CD14-positive monocyte (primary cell): ENCODE data around the gene COL27A1. TPM values are rescaled to one million over a fixed set of nuclear protein-coding genes. Genes with fewer than 3 reads are reported as not detected.

Experiments used
- DNase-seq, 3 donors: peaks; one replicate each; pipeline ENCODE4 v3.0.0-alpha.2; 2011 to 2022
- H2AFZ ChIP-seq: 2 replicates; pipeline ENCODE4 v1.6.0; 2012; ENCODE audit warnings: mild to moderate bottlenecking, low read depth, low read length, inconsistent platforms; ENCODE audit not compliant: insufficient read depth, poor library complexity, severe bottlenecking
- H3K27ac ChIP-seq, 2 donors: 1 replicate in 1 of 2; 2 replicates in 1 of 2; pipeline ENCODE4 v1.5.1; 2012 to 2013; ENCODE audit warnings: low read length in 2 of 2, control low read depth in 1 of 2, inconsistent platforms in 1 of 2, low read depth in 1 of 2, mild to moderate bottlenecking in 1 of 2
- H3K27me3 ChIP-seq, 2 donors: one replicate each; pipeline versions ENCODE4 v1.6.0 to v1.6.1; 2011 to 2013; ENCODE audit warnings: low read length in 2 of 2; ENCODE audit not compliant: control insufficient read depth in 2 of 2, insufficient read depth in 2 of 2
- H3K36me3 ChIP-seq, 2 donors: replicated peaks in 1 of 2; 1 replicate in 1 of 2; 2 replicates in 1 of 2; pipeline versions ENCODE4 v1.5.1 to v1.6.1; 2012 to 2013; ENCODE audit warnings: low read length in 2 of 2, control low read depth in 1 of 2, inconsistent platforms in 1 of 2, mild to moderate bottlenecking in 1 of 2; ENCODE audit not compliant: insufficient read depth in 2 of 2, control insufficient read depth in 1 of 2
- H3K4me1 ChIP-seq, 2 donors: 1 replicate in 1 of 2; 2 replicates in 1 of 2; pipeline versions ENCODE4 v1.5.1 to v1.6.1; 2012 to 2013; ENCODE audit warnings: low read length in 2 of 2, control low read depth in 1 of 2, inconsistent platforms in 1 of 2, mild to moderate bottlenecking in 1 of 2, moderate library complexity in 1 of 2; ENCODE audit not compliant: insufficient read depth in 2 of 2, control insufficient read depth in 1 of 2
- H3K4me2 ChIP-seq: replicated peaks from 2 replicates; pipeline ENCODE3; 2012; ENCODE audit warnings: low read length, moderate library complexity, mild to moderate bottlenecking; ENCODE audit not compliant: poor library complexity, severe bottlenecking; ENCODE audit errors: extremely low read depth
- H3K4me3 ChIP-seq, 3 experiments: fragments of 200-600 bp in 1 of 3; sonication (generic) in 1 of 3; replicated peaks in 1 of 3; 1 replicate in 2 of 3; 2 replicates in 1 of 3; pipeline ENCODE4 v1.5.1; 2011 to 2013; ENCODE audit warnings: low read length in 3 of 3, mild to moderate bottlenecking in 3 of 3, control low read depth in 2 of 3, low read depth in 2 of 3, inconsistent platforms in 1 of 3, moderate library complexity in 1 of 3
- H3K79me2 ChIP-seq: 2 replicates; pipeline ENCODE4 v1.6.0; 2012; ENCODE audit warnings: mild to moderate bottlenecking, control low read depth, inconsistent platforms, low read length, moderate library complexity; ENCODE audit not compliant: insufficient read depth
- H3K9ac ChIP-seq: 2 replicates; pipeline ENCODE4 v1.6.0; 2017; ENCODE audit warnings: low read length, mild to moderate bottlenecking; ENCODE audit not compliant: insufficient read depth, poor library complexity, severe bottlenecking
- H3K9me3 ChIP-seq, 2 donors: replicated peaks in 1 of 2; 1 replicate in 1 of 2; 2 replicates in 1 of 2; pipeline versions ENCODE4 v1.5.1 to v1.6.1; 2012 to 2013; ENCODE audit warnings: low read length in 2 of 2, control low read depth in 1 of 2; ENCODE audit not compliant: control insufficient read depth in 1 of 2, insufficient read depth in 1 of 2
- H4K20me1 ChIP-seq: 2 replicates; pipeline ENCODE4 v1.6.0; 2012; ENCODE audit warnings: mild to moderate bottlenecking, low read length, control low read depth, moderate library complexity; ENCODE audit not compliant: insufficient read depth
- H3K27ac Mint-ChIP-seq, 7 donors: one replicate each; pipeline ENCODE4 v1.8.0; 2020; ENCODE audit warnings: mild to moderate bottlenecking in 7 of 7, mixed read lengths in 7 of 7, moderate library complexity in 6 of 7, inconsistent platforms in 2 of 7
- H3K27me3 Mint-ChIP-seq, 3 donors: one replicate each; pipeline ENCODE4 v1.8.0; 2021 to 2022; ENCODE audit warnings: low read depth in 3 of 3, mild to moderate bottlenecking in 3 of 3, mixed read lengths in 3 of 3, moderate library complexity in 3 of 3, inconsistent platforms in 1 of 3
- H3K36me3 Mint-ChIP-seq, 2 donors: one replicate each; pipeline ENCODE4 v1.8.0; 2020; ENCODE audit warnings: mixed read lengths in 2 of 2, inconsistent platforms in 1 of 2, mild to moderate bottlenecking in 1 of 2
- H3K4me1 Mint-ChIP-seq: one replicate; pipeline ENCODE4 v1.8.0; 2020; ENCODE audit warnings: mild to moderate bottlenecking, mixed read lengths
- H3K4me3 Mint-ChIP-seq, 2 donors: one replicate each; pipeline ENCODE4 v1.8.0; 2020; ENCODE audit warnings: mild to moderate bottlenecking in 2 of 2, mixed read lengths in 2 of 2, moderate library complexity in 1 of 2
- H3K9me3 Mint-ChIP-seq, 7 donors: one replicate each; pipeline ENCODE4 v1.8.0; 2020 to 2022; ENCODE audit warnings: mixed read lengths in 7 of 7, mild to moderate bottlenecking in 6 of 7, moderate library complexity in 6 of 7, inconsistent platforms in 2 of 7
- WGBS: methylation state at CpG from one replicate; pipeline ENCODE4 v1.1.5; 2013; ENCODE audit warnings: missing lambda C conversion rate; ENCODE audit not compliant: insufficient coverage; 5-methylcytosine and 5-hydroxymethylcytosine counted together
- intact Hi-C, 2 donors: fragments of 100-400 bp; cut with micrococcal nuclease; formaldehyde crosslinking; loops; one replicate each; pipeline versions ENCODE4 v1.15.0 to v1.15.1; 2023
- polyA plus RNA-seq, 3 donors: library from polyadenylated mRNA; depleted of rRNA in 1 of 3; unstranded in 2 of 3; stranded (reverse) in 1 of 3; fragments of 300-500 nt in 2 of 3; fragments of >200 nt in 1 of 3; fragmentation: Illumina TruSeq in 2 of 3; gene quantifications; 1 replicate in 2 of 3; 2 replicates in 1 of 3; pipeline ENCODE4 v1.2.3, GENCODE V29; 2012 to 2021
- TF ChIP-seq, protein P1 (sequence below): fragments of 200-600 bp; IDR thresholded peaks from one replicate; pipeline ENCODE4 v1.8.0; 2022; ENCODE audit warnings: antibody characterized with exemption, mild to moderate bottlenecking

Gene COL27A1
- polyA plus RNA-seq, 3 donors, result 0.03 TPM; not detected in 2

DNA sequence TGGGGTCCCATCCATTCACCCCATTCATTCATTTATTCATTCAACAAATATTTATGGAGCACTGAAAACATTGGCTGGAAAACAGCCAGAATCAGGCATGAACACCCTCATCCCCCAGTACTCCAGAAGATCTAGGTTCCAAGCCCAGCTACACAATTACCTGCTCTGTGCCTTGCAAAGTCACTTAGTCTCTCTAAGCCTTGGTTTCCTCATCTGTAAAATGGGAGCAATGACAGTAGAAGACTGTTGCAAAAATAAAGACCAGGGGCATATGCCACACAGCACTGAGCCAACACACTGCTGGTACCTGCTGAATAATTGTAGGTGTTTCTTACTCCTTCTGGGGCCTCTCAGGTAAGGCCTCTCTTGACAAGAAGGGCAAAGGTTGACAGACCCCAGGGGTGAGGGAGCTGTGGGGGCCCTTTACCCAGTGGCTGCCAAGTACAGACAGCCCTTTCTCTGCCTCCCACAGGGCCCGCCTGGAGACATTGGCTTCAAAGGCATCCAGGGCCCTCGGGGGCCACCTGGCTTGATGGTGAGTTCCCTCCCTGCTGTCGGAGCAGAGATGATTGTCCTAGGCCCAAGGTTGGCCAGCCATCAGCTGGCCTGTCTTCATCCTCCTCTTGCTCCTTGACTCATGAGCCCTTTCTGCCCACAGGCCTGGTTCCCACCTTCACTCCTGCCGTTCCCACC, 145.0 kb downstream of the COL27A1 start:
- H3K79me2 ChIP-seq, result no peaks in the 10 kb centered on the region
- Mint-ChIP-seq H3K4me3 (no peak overlapping the region), H3K4me1 (no peaks in the 10 kb centered on the region), H3K27me3 (peaks cover 0 to 7% (median 2%) of the 10 kb centered on the region in 3 donors), H3K27ac (no peak overlapping the region), H3K36me3 (no peaks in the 10 kb centered on the region), H3K9me3 (peaks cover 3 to 16% (median 13%) of the 10 kb centered on the region in 7 donors)
- no peak overlapping the region for H3K27ac ChIP-seq
- intact Hi-C loops, result loop anchor here in 1 of 2 donors (5.0 kb wide), 1 partner anchor 143 kb away; the partner anchor contains the start of gene COL27A1
- H4K20me1 ChIP-seq, result no peaks in the 10 kb centered on the region
- no peak overlapping the region for H3K9ac ChIP-seq
- no peaks in the 10 kb centered on the region for H3K27me3 ChIP-seq
- WGBS, result 91% methylated on average over 4 of the region's 4 CpGs
- TF ChIP-seq, protein P1, sequence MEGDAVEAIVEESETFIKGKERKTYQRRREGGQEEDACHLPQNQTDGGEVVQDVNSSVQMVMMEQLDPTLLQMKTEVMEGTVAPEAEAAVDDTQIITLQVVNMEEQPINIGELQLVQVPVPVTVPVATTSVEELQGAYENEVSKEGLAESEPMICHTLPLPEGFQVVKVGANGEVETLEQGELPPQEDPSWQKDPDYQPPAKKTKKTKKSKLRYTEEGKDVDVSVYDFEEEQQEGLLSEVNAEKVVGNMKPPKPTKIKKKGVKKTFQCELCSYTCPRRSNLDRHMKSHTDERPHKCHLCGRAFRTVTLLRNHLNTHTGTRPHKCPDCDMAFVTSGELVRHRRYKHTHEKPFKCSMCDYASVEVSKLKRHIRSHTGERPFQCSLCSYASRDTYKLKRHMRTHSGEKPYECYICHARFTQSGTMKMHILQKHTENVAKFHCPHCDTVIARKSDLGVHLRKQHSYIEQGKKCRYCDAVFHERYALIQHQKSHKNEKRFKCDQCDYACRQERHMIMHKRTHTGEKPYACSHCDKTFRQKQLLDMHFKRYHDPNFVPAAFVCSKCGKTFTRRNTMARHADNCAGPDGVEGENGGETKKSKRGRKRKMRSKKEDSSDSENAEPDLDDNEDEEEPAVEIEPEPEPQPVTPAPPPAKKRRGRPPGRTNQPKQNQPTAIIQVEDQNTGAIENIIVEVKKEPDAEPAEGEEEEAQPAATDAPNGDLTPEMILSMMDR, result no peak
- H2AFZ ChIP-seq, result no peak overlapping the region
- H3K4me2 ChIP-seq, result no peak overlapping the region
- H3K9me3 ChIP-seq, result peaks cover under 1 to 5% of the 10 kb centered on the region in 2 donors
- H3K4me3 ChIP-seq, result no peak overlapping the region
- DNase-seq, result no peak
- no peaks in the 10 kb centered on the region for H3K4me1 ChIP-seq
- no peaks in the 10 kb centered on the region for H3K36me3 ChIP-seq

DNA sequence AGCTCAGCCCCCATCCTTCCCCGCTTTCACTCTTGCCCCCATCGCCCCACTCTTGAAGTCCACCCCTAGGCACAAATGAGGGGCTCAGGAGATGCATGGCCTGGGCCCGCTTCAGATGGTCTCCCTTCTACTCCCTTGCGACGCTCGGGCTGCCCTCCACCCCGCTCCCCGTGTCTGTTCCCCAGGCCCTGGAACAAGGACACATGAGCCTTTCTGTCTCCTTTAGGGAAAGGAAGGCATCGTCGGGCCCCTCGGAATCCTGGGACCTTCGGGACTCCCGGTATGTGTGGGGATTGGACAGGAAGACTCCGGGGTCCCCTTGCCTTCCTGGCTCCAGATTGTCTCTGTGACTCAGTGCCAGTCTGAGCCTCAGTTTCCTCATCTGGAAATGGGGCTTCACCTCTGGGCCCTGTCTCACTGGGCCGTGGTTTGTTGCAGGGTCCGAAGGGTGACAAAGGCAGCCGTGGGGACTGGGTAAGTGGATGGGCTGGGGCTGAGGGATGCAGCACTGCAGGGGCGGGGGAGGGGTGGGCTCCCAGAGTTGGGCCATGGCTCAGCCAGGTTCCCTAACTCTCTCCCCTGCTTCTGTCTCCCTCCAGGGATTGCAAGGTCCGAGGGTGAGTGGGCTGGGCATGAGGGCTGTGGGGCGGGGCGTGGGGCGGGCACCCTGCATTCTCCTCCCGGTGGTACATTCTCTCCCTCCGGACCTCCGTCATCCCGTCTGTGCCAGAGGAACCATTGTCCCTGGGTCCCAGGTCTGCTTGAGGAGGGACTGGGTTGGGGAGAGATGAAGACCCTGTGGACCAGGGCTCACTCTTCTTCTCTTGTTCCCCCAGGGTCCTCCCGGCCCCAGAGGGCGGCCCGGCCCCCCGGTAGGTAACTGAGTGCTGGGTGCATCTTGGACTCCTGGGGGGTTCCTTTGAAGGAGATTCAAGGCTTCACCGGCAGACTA, 145.8 kb downstream of the COL27A1 start:
- TF ChIP-seq, protein P1, result no peak
- Mint-ChIP-seq H3K9me3 (peaks cover 0 to 8% (median 7%) of the 10 kb centered on the region in 7 donors), H3K4me1 (peaks cover 4% of the 10 kb centered on the region), H3K27me3 (peaks cover 0 to 7% (median 2%) of the 10 kb centered on the region in 3 donors), H3K4me3 (no peak overlapping the region), H3K27ac (no peak overlapping the region), H3K36me3 (no peaks in the 10 kb centered on the region)
- Histone ChIP-seq H3K36me3 (no peaks in the 10 kb centered on the region), H4K20me1 (no peaks in the 10 kb centered on the region), H3K27me3 (no peaks in the 10 kb centered on the region), H2AFZ (no peak overlapping the region), H3K4me3 (no peak overlapping the region), H3K27ac (no peak overlapping the region), H3K79me2 (no peaks in the 10 kb centered on the region), H3K9ac (no peak overlapping the region), H3K4me1 (no peaks in the 10 kb centered on the region), H3K4me2 (no peak overlapping the region), H3K9me3 (no peaks in the 10 kb centered on the region)
- 93% methylated on average over 11 of the region's 31 CpGs for WGBS
- peak in 1 of 3 donors; percentile 1 for DNase-seq
- intact Hi-C loops, result loop anchor here in 1 of 2 donors (5.0 kb wide), 1 partner anchor 144 kb away; the partner anchor contains the start of gene COL27A1
